ENCODE data around the gene MYT1. TPM values are rescaled to one million over a fixed set of nuclear protein-coding genes. Genes with fewer than 3 reads are reported as not detected.

MYT1 gene
- total and polyA plus RNA-seq, 3 donors from 2014 or later, result 1.7 to 22.2 (median 2.9) TPM

DNA sequence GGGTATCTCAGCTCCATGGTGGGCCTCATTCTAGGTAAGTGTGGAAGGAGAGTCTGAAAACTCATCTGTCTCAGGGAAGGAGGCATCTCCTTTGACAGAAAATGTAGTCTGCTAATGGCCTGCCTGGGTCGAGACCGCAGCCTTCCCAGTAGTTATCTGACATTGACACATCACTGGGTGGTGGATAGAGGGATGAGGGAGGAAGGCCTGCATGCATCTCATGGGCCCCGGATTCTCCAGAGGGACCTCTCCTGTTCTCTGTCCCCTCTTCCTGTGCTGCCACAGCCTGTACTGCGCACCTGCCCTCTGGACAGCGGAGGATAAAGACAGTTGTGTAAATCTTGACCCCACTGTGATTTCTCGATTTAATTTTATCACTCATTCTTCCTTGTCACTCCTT is 96.0 kb downstream of the MYT1 start:
- TF ChIP-seq CTCF (IDR thresholded peaks at IDR 0.05) (no peak), POLR2A (IDR thresholded peaks at IDR 0.05) (no peak)
- intact Hi-C loops (cut with DNase I; ENCODE audit: low total_unique reads), result no loop called here
- no peak overlapping the region for H3K4me3 ChIP-seq
- 60 to 71% methylated on average over 6 of the region's 6 CpGs for WGBS, 2 donors
- no peaks in the 10 kb centered on the region for H3K9me3 ChIP-seq
- no peak for DNase-seq
- peak overlapping the region in 1 of 2 donors; percentile 49 for H3K27ac ChIP-seq
- no peaks in the 10 kb centered on the region for H3K36me3 ChIP-seq (ENCODE audit: low read depth, missing control alignments)
- H3K27me3 ChIP-seq, result no peaks in the 10 kb centered on the region
- H3K4me1 ChIP-seq, result peaks cover 35% of the 10 kb centered on the region

DNA sequence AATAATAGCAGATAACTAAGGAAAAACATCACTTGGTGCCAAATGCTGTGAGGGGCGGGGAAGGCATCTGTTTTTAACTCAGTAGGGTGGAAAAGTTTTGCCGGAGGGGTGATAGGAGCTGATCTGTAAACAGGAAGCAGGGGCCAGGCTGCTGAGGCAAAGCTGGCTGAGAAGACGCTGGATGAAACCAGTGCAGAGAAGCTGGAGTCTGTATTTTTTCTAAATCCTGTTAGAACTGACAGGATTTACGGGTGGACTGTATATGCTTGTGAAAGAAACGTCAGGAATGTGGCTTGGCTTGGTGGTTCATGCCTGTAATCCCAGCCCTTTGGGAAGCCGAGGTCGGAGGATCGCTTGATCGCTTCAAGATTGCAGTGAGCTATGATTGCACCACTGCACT is 96.9 kb downstream of the MYT1 start:
- 35 to 55% methylated on average over 9 of the region's 9 CpGs for WGBS, 2 donors
- intact Hi-C loops (cut with DNase I; ENCODE audit: low total_unique reads), result no loop called here
- H3K9me3 ChIP-seq, result no peaks in the 10 kb centered on the region
- H3K4me3 ChIP-seq, result no peak overlapping the region
- no peaks in the 10 kb centered on the region for H3K36me3 ChIP-seq (ENCODE audit: low read depth, missing control alignments)
- peak; percentile 62 for DNase-seq
- peak overlapping the region in 1 of 2 donors; percentile 49 for H3K27ac ChIP-seq
- TF ChIP-seq POLR2A (IDR thresholded peaks at IDR 0.05) (no peak), CTCF (IDR thresholded peaks at IDR 0.05) (no peak)
- peaks cover 37% of the 10 kb centered on the region for H3K4me1 ChIP-seq
- no peaks in the 10 kb centered on the region for H3K27me3 ChIP-seq

DNA sequence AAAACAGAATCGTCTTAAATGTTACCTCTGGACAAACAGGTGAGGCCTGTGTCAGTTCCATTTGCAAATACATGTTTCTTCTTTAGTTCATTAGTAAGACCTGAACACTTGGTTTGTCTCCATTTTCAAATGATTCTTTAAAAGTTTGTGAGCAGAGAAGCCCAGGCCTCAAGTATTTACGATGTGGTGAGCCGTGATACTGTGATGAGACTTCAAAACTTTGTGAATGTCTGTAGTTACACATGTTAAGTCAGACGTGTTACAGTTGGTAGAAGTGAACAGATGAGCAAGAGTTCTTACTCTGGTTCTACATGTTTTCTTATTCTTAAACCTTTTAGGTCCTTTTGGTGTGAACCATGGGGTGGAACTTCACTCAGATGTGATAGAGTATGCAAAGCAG is 99.8 kb downstream of the MYT1 start:
- no peaks in the 10 kb centered on the region for H3K36me3 ChIP-seq (ENCODE audit: low read depth, missing control alignments)
- 82% methylated on average over 4 of the region's 4 CpGs for WGBS, 2 donors
- no peaks in the 10 kb centered on the region for H3K27me3 ChIP-seq
- intact Hi-C loops (cut with DNase I; ENCODE audit: low total_unique reads), result no loop called here
- H3K4me1 ChIP-seq, result peaks cover 31% of the 10 kb centered on the region
- TF ChIP-seq CTCF (IDR thresholded peaks at IDR 0.05), result no peak
- no peak for TF ChIP-seq POLR2A (IDR thresholded peaks at IDR 0.05)
- H3K27ac ChIP-seq, result no peak overlapping the region
- DNase-seq, result no peak
- H3K9me3 ChIP-seq, result no peaks in the 10 kb centered on the region
- H3K4me3 ChIP-seq, result no peak overlapping the region

GRCh38 chr20:64265201-64265600 is 100.9 kb downstream of the MYT1 start:
- no peaks in the 10 kb centered on the region for H3K27me3 ChIP-seq
- intact Hi-C loops (cut with DNase I; ENCODE audit: low total_unique reads), result no loop called here
- H3K36me3 ChIP-seq (ENCODE audit: low read depth, missing control alignments), result no peaks in the 10 kb centered on the region
- H3K4me1 ChIP-seq, result peaks cover 30% of the 10 kb centered on the region
- WGBS, 2 donors, result 56 to 67% methylated on average over 5 of the region's 5 CpGs
- no peak overlapping the region for H3K4me3 ChIP-seq
- TF ChIP-seq CTCF (IDR thresholded peaks at IDR 0.05) (no peak), POLR2A (IDR thresholded peaks at IDR 0.05) (no peak)
- no peak overlapping the region for H3K27ac ChIP-seq
- no peaks in the 10 kb centered on the region for H3K9me3 ChIP-seq
- DNase-seq, result no peak

- Histone ChIP-seq H3K4me3 (no peak overlapping the region), H3K4me1 (peaks cover 20% of the 10 kb centered on the region), H3K27ac (no peak overlapping the region), H3K9me3 (no peaks in the 10 kb centered on the region), H3K27me3 (no peaks in the 10 kb centered on the region), H3K36me3 (ENCODE audit: low read depth, missing control alignments) (no peaks in the 10 kb centered on the region)
- intact Hi-C loops (cut with DNase I; ENCODE audit: low total_unique reads), result no loop called here
- WGBS, 2 donors, result 72 to 84% methylated on average over 5 of the region's 5 CpGs
- no peak for TF ChIP-seq CTCF (IDR thresholded peaks at IDR 0.05)
- TF ChIP-seq POLR2A (IDR thresholded peaks at IDR 0.05), result no peak
- no peak for DNase-seq
These were observed 102.7 kb downstream of the MYT1 start for GRCh38 chr20:64266988-64267387.
